HG03460 (cell line): ENCODE measurements around the gene ADAM23.
"Not testable (repeated sequence)": the region's sequence is repeated elsewhere in the genome, so short reads cannot be mapped to it uniquely, and the experiment has no call there.

Experiments used
- ATAC-seq: cut with Tn5 transposase; IDR thresholded peaks from one replicate; pipeline ENCODE4 v1.9.1; 2021; ENCODE audit not compliant: unreplicated experiment

ADAM23 gene, protein sequence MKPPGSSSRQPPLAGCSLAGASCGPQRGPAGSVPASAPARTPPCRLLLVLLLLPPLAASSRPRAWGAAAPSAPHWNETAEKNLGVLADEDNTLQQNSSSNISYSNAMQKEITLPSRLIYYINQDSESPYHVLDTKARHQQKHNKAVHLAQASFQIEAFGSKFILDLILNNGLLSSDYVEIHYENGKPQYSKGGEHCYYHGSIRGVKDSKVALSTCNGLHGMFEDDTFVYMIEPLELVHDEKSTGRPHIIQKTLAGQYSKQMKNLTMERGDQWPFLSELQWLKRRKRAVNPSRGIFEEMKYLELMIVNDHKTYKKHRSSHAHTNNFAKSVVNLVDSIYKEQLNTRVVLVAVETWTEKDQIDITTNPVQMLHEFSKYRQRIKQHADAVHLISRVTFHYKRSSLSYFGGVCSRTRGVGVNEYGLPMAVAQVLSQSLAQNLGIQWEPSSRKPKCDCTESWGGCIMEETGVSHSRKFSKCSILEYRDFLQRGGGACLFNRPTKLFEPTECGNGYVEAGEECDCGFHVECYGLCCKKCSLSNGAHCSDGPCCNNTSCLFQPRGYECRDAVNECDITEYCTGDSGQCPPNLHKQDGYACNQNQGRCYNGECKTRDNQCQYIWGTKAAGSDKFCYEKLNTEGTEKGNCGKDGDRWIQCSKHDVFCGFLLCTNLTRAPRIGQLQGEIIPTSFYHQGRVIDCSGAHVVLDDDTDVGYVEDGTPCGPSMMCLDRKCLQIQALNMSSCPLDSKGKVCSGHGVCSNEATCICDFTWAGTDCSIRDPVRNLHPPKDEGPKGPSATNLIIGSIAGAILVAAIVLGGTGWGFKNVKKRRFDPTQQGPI

DNA sequence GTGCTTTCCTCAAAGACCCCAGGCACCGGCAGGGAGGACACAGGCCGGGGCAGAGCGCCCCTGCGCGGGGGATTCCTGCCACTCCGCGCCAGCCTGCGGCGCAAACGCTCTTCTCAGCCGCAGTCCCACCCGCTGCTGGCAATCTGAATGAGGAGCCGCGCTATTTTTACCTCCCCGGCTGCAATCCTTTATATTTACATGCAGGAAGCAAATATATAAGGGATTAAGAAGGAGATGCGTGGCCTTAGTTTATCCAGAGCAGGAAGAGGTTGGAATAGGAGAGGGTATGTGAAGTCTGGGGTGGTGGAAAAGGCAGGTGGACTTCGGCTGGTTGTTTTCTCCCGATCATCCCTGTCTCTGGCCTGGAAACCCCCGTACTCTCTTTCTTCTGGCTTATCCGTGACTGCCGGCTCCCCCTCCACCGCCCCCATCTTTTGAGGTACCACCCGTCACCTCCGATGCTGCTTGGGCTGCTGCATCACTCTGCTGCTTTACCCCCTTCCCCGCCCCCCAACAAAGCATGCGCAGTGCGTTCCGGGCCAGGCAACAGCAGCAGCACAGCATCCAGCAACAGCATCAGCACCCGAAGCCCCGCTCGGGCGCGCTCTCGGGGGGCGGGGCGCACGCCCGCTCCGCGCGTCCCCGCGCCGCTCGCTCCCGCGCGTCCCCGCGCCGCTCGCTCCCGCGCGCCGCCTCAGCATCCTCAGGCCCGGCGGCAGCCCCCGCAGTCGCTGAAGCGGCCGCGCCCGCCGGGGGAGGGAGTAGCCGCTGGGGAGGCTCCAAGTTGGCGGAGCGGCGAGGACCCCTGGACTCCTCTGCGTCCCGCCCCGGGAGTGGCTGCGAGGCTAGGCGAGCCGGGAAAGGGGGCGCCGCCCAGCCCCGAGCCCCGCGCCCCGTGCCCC is at the start of gene ADAM23:
Gene ADAM23, plus strand, starts transcription at position 700 of the 902 bp plus-strand sequence. CDS start 335 bp downstream, outside the sequence.
- ATAC-seq, result no peak

DNA sequence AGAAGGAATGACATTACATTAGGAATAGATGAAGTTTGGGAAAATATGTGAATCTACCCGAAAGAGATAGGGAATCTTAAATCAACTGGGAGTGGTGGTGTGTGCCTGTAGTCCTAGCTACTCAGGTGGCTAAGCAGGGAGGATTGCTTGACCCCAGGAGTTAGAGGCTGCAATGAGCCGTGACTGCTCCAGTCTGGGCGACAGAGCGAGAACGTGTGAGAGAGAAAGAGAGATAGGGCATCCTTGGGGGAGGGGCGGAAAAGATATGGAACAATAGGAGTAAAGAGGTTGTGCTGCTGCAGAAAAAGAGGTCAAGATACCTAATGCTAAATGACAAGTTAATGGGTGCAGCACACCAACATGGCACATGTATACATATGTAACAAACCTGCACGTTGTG is 47.1 kb upstream of the ADAM23 start:
- no peak for ATAC-seq

DNA sequence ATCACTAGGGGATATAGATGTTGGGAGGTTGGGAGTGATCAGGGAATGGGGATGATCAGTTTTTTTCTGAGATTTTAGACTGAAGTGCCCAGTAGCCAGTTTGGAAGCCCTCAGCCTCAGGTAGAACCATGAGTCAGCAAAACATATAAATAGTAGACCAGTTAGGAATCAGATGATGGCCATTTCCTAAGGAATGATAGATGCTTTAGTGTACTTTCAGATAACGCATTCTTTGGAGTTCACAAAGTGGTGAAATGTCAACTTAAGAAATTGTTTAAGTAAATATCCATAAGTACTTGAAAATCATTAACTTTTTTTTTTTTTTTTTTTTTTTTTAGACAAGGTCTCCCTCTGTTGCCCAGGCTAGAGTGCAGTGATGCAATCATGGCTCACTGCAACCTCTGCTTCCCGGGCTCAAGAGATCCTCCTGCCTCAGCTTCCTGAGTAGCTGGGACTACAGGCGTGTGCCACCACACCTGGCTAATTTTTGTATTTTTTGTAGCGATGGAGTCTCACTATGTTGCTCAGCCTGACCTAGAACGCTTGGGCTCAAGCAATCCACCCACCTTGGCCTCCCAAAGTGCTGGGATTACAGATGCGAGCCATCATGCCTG is 40.3 kb upstream of the ADAM23 start:
- not testable (repeated sequence) for ATAC-seq

DNA sequence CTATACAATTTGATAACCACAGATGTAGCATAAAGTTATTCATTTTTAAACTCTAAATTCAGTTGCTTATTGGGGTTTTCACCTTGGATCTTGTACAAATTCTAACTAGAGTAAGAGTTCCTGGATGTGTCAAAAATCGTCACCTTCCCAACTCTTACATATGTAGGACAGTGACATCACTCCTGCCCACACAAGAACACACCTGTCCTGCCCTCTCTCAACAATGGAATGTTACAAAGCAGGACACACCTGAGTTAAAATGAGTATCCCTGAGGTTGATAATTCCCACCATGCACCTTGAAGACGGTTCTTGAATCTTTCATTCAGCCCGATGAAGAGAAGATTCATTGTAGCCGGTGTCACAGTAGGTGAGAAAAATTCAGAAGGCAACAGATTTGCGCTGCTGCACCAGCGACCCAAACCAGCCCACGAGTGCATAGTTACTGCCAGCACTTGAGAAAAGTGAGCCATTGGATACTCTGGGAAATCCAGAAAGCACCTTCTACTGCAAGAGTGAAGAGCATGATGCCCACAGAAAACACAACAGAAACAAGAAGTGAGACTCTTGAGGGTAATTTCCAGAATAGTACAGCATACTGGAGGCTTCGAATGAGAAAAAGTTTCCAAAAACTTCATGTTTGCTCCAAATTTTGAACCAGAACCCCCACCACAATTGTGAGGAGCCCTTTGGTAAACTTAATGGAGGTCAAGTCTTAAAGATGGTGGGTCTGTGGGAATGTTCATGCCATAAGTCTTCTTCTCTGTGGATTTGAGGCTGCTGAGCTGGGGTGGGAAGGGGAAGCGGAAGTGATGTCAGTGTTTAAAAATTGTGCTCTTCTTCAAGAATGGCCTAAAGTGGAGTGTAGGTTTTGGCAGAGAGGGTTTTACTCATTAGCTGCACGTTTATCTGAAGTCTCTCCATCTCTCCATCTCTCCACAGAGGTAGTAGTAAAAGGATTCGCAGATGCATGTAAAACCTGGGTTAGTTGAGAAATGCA is 34.7 kb upstream of the ADAM23 start:
- ATAC-seq, result peak; percentile 93

- no peak for ATAC-seq
Observed at GRCh38 chr2:206410714-206411113, 32.6 kb upstream of the ADAM23 start.

GRCh38 chr2:206415618-206416243 is 27.6 kb upstream of the ADAM23 start:
- ATAC-seq, result no peak

DNA sequence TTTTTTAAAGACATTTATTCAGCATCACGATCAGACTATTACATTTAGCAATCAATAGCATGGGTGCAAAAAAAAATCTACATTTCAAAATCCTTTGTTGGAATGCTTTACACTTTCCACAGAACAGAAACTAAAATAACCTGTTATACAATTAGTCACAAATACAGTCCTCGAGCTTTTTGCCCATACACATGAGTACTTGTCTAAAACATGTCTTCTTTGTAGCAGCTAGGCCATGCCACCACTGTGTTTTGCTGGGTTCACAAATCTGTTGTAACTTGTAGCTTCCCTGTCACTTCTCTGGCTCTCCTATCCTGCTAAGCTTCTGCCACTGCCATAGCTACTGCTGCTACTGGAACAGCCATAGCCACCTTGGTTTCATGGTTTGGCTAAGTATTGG is 24.4 kb upstream of the ADAM23 start:
- no peak for ATAC-seq

- no peak for ATAC-seq
Observed at GRCh38 chr2:206420721-206421120, 22.6 kb upstream of the ADAM23 start.

DNA sequence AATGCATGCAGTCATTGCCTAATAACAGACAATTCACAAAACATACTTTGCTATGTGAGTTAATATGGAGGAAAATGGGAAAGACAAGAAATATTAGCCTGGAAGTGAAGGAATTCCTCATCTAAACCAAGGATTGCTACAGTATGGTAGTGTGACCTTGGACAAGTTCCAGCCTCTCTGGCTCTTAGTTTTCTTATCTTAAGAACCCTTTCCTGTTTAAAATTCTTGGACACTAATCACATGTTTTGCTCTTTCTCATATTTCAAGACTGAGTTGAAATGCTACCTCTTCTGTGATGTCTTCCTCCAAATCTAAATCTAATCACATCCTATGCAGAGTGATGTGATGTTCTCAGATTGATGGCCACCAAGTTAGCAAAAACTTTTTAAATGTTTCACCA is 20.8 kb upstream of the ADAM23 start:
- no peak for ATAC-seq

DNA sequence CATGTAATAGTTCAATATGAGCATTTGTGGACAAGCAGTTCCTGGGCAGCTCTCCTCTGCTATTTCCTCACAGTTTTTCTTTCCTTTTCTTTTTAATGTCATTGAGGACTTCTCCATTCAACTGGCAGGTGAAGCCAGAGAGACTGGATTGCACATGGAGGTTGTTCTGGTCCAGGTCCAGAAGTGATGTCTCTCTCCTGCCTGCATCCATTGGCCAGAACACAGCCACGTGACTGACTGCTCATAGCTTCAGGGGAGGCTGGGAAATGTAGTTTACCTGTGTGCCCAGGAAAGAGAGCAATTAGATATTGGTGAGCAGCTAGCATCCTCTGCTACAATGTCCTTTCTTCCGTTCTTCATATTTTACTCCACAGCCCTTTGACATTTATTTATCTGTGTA is 20.2 kb upstream of the ADAM23 start:
- ATAC-seq, result no peak

GRCh38 chr2:206424134-206424533 is 19.2 kb upstream of the ADAM23 start:
- no peak for ATAC-seq

DNA sequence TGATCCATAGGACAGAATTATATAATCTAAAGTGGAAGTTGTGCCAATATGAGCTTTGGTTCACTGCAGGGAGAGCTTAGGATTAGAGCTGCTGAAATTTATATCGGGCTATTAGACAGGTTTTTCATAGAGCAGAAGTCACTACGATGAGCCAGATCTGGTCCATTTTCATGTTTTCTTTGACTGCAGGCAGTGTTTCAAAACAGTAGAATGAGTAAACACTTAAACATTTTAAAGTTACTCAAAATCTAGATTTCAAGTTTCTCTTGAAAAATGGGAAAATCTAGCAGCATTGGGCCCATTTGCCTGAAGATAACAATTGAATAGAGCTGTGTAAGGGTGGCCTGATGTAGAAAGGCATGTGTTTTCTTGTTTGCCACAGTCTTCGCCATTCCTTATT is 14.5 kb upstream of the ADAM23 start:
- no peak for ATAC-seq

- ATAC-seq, result no peak
Observed at GRCh38 chr2:206430452-206430851, 12.9 kb upstream of the ADAM23 start.

DNA sequence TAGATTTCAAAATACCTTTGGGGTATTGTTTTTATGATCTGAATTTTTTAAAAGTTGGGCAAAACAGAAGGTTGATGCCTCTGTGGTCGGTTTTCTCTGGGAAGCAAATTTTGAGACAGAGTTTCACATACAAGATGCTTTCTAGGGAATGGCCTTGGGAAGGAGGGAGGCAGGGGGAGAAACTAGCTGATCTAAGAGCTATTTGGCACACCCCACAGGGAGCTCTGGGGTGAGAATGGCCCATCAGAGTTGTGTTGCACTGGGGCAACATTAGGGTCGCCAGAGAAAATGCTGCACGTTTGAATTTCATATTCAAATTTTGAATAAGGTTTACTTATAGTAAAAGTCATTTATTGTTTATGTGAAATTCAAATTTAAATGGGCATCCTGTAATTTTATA is 11.9 kb upstream of the ADAM23 start:
- no peak for ATAC-seq

DNA sequence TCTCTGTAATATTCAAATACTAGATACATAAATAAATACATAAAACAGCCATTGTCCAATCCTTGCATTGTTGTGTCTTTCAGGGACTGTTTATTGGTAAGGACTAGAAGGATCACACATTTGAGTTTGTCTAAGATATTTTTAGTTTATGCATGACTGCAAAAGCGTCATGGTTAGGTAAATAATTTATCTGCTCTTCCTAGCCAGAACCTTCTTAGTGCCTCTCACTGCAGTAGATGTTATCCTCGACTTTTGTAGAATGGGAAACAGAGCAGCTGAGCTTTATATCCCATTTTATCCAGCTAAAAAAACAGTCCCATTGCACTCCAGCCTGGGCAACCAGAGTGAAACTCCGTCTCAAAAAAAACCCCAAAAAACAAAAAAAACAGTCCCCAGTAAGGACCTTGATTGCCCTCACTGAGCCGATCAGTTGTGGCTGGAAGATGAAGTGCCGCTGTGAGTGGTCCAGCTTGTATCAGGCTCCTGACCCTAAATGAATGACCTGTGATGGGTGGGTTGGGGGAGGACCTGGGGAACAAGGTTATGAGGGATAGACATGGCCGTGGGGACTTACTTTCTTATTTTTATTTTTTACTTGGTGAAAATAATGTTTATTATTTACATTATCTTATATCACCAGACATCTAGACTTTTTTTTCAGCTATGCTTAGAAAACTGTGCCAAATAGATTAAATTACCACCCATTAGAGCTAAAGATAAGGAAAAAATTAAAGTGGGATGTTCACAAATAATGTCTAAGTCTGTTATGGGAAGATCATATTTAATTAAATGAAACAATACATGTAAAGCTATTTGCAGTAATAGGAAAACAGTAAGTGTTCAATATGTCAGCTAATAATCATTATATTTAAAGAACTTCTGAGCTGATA is 10.9 kb upstream of the ADAM23 start:
- no peak for ATAC-seq

- ATAC-seq, result no peak
Observed at GRCh38 chr2:206433190-206433589, 10.1 kb upstream of the ADAM23 start.

- ATAC-seq, result no peak
Observed at GRCh38 chr2:206433686-206434085, 9.6 kb upstream of the ADAM23 start.

GRCh38 chr2:206435742-206436141 is 7.6 kb upstream of the ADAM23 start:
- ATAC-seq, result no peak
